Trophoblast cell (in vitro differentiated cells and primary cell): ENCODE measurements around the gene ADGRG3.

Experiments used
- DNase-seq, 2 donors: peaks; one replicate each; pipeline ENCODE4 v3.0.0-alpha.2; 2016
- H2AFZ ChIP-seq: 2 replicates; pipeline ENCODE4 v1.6.1; 2013; ENCODE audit warnings: low read length, moderate library complexity, mild to moderate bottlenecking; ENCODE audit not compliant: insufficient read depth, poor library complexity
- H2AK5ac ChIP-seq: 2 replicates; pipeline ENCODE4 v1.6.1; 2013; ENCODE audit warnings: mild to moderate bottlenecking, low read length
- H2BK120ac ChIP-seq: 2 replicates; pipeline ENCODE4 v1.6.1; 2013; ENCODE audit warnings: low read length, mild to moderate bottlenecking, moderate library complexity; ENCODE audit not compliant: insufficient read depth, poor library complexity
- H2BK12ac ChIP-seq: 2 replicates; pipeline ENCODE4 v1.6.1; 2013; ENCODE audit warnings: mild to moderate bottlenecking, low read length, moderate library complexity
- H2BK5ac ChIP-seq: 2 replicates; pipeline ENCODE4 v1.6.1; 2013; ENCODE audit warnings: low read length, low read depth, moderate library complexity, mild to moderate bottlenecking; ENCODE audit not compliant: poor library complexity
- H3K14ac ChIP-seq: 2 replicates; pipeline ENCODE4 v1.6.1; 2013; ENCODE audit warnings: mild to moderate bottlenecking, low read length
- H3K18ac ChIP-seq: 2 replicates; pipeline ENCODE4 v1.6.1; 2013; ENCODE audit warnings: mild to moderate bottlenecking, low read length
- H3K23ac ChIP-seq: 2 replicates; pipeline ENCODE4 v1.6.1; 2013; ENCODE audit warnings: low read length
- H3K27ac ChIP-seq: 2 replicates; pipeline ENCODE4 v1.5.1; 2013; ENCODE audit warnings: low read depth, mild to moderate bottlenecking, inconsistent platforms, low read length, moderate library complexity
- H3K27me3 ChIP-seq: 2 replicates; pipeline ENCODE4 v1.6.1; 2013; ENCODE audit warnings: inconsistent platforms, mild to moderate bottlenecking, low read length, moderate library complexity; ENCODE audit not compliant: insufficient read depth
- H3K36me3 ChIP-seq, 2 experiments: 1 replicate in 1 of 2; 2 replicates in 1 of 2; pipeline ENCODE4 v1.6.1; 2013; ENCODE audit warnings: low read length in 2 of 2, mild to moderate bottlenecking in 2 of 2, moderate library complexity in 1 of 2; ENCODE audit not compliant: insufficient read depth in 2 of 2, control insufficient read depth in 1 of 2
- H3K4ac ChIP-seq: 2 replicates; pipeline ENCODE4 v1.6.1; 2013; ENCODE audit warnings: low read depth, mild to moderate bottlenecking, low read length, moderate library complexity
- H3K4me1 ChIP-seq, 2 experiments: 1 replicate in 1 of 2; 2 replicates in 1 of 2; pipeline ENCODE4 v1.6.1; 2013; ENCODE audit warnings: low read length in 2 of 2, mild to moderate bottlenecking in 2 of 2, moderate library complexity in 1 of 2; ENCODE audit not compliant: insufficient read depth in 2 of 2, control insufficient read depth in 1 of 2
- H3K4me2 ChIP-seq: 2 replicates; pipeline ENCODE4 v1.6.1; 2013; ENCODE audit warnings: inconsistent platforms, mild to moderate bottlenecking, low read length, moderate library complexity
- H3K4me3 ChIP-seq: 2 replicates; pipeline ENCODE4 v1.5.1; 2013; ENCODE audit warnings: mild to moderate bottlenecking, low read depth, low read length, inconsistent platforms
- H3K79me1 ChIP-seq: one replicate; pipeline ENCODE4 v1.6.1; 2013; ENCODE audit warnings: low read length
- H3K79me2 ChIP-seq: 2 replicates; pipeline ENCODE4 v1.6.1; 2013; ENCODE audit warnings: low read length, mild to moderate bottlenecking; ENCODE audit not compliant: control insufficient read depth, insufficient read depth, poor library complexity
- H3K9ac ChIP-seq: 2 replicates; pipeline ENCODE4 v1.6.1; 2013; ENCODE audit warnings: mild to moderate bottlenecking, low read length
- H3K9me3 ChIP-seq: 2 replicates; pipeline ENCODE4 v1.6.1; 2013; ENCODE audit warnings: low read depth, mild to moderate bottlenecking, control low read depth, inconsistent platforms, low read length; ENCODE audit not compliant: insufficient read depth
- H4K12ac ChIP-seq: 2 replicates; pipeline ENCODE4 v1.6.1; 2013; ENCODE audit warnings: low read depth, mild to moderate bottlenecking, low read length, moderate library complexity
- H4K8ac ChIP-seq: 2 replicates; pipeline ENCODE4 v1.6.1; 2013; ENCODE audit warnings: low read depth, mild to moderate bottlenecking, low read length, moderate library complexity
- H4K91ac ChIP-seq: one replicate; pipeline ENCODE4 v1.6.1; 2013; ENCODE audit warnings: low read depth, mild to moderate bottlenecking, low read length, moderate library complexity
- WGBS: extraction: QIAGEN DNeasy Blood & Tissue Kit; methylation state at CpG from one replicate; pipeline ENCODE4 v1.1.7; 2013; ENCODE audit warnings: missing lambda C conversion rate; ENCODE audit not compliant: insufficient read length, insufficient coverage; ENCODE audit errors: extremely low coverage; 5-methylcytosine and 5-hydroxymethylcytosine counted together

The ADGRG3 gene

GRCh38 chr16:57649846-57650245, 18.3 kb upstream of the ADGRG3 start:
- H3K4me2 ChIP-seq = no peak overlapping the region
- H3K9ac ChIP-seq = no peak overlapping the region
- H2BK12ac ChIP-seq = no peak overlapping the region
- H3K4me1 ChIP-seq = peaks cover 9 to 18% of the 10 kb centered on the region in 2 experiments
- H3K23ac ChIP-seq = no peak overlapping the region
- no peak overlapping the region for H2BK5ac ChIP-seq
- no peak overlapping the region for H4K12ac ChIP-seq
- H3K27ac ChIP-seq = no peak overlapping the region
- no peak overlapping the region for H2BK120ac ChIP-seq
- WGBS = no CpG with 5 or more reads among the region's 7 CpGs
- H3K79me2 ChIP-seq = no peaks in the 10 kb centered on the region
- no peak overlapping the region for H4K91ac ChIP-seq
- no peak overlapping the region for H3K18ac ChIP-seq
- H2AK5ac ChIP-seq = no peak overlapping the region
- H3K14ac ChIP-seq = no peak overlapping the region
- no peak overlapping the region for H3K4ac ChIP-seq
- peaks cover 35 to 39% of the 10 kb centered on the region in 2 experiments for H3K36me3 ChIP-seq
- no peak for DNase-seq
- peaks cover under 1% of the 10 kb centered on the region for H3K9me3 ChIP-seq
- no peak overlapping the region for H4K8ac ChIP-seq
- H3K27me3 ChIP-seq = no peaks in the 10 kb centered on the region
- no peaks in the 10 kb centered on the region for H3K79me1 ChIP-seq
- H3K4me3 ChIP-seq = no peak overlapping the region
- no peak overlapping the region for H2AFZ ChIP-seq

- no peaks in the 10 kb centered on the region for H3K79me1 ChIP-seq
- H3K23ac ChIP-seq = no peak overlapping the region
- no peak overlapping the region for H3K18ac ChIP-seq
- H4K12ac ChIP-seq = no peak overlapping the region
- H3K79me2 ChIP-seq = no peaks in the 10 kb centered on the region
- H3K27me3 ChIP-seq = no peaks in the 10 kb centered on the region
- H2BK5ac ChIP-seq = no peak overlapping the region
- no peak overlapping the region for H3K4me3 ChIP-seq
- H3K9ac ChIP-seq = no peak overlapping the region
- no peak overlapping the region for H2AK5ac ChIP-seq
- no peak overlapping the region for H3K14ac ChIP-seq
- no peak overlapping the region for H2BK12ac ChIP-seq
- H3K36me3 ChIP-seq = peaks cover 48 to 50% of the 10 kb centered on the region in 2 experiments
- no peak for DNase-seq
- peaks cover 4 to 8% of the 10 kb centered on the region in 2 experiments for H3K4me1 ChIP-seq
- no CpG with 5 or more reads among the region's 10 CpGs for WGBS
- no peak overlapping the region for H3K27ac ChIP-seq
- no peak overlapping the region for H2BK120ac ChIP-seq
- no peak overlapping the region for H3K4ac ChIP-seq
- H4K8ac ChIP-seq = no peak overlapping the region
- H3K4me2 ChIP-seq = no peak overlapping the region
- H2AFZ ChIP-seq = no peak overlapping the region
- H3K9me3 ChIP-seq = no peaks in the 10 kb centered on the region
- no peak overlapping the region for H4K91ac ChIP-seq
These were observed 16.5 kb upstream of the ADGRG3 start for GRCh38 chr16:57651344-57652333.

- Histone ChIP-seq H3K4me1 (peaks cover 0 to under 1% of the 10 kb centered on the region in 2 experiments), H2BK12ac (no peak overlapping the region), H3K14ac (no peak overlapping the region), H2AFZ (no peak overlapping the region), H3K79me2 (no peaks in the 10 kb centered on the region), H3K4me2 (no peak overlapping the region), H3K9ac (no peak overlapping the region), H3K27me3 (no peaks in the 10 kb centered on the region), H2BK120ac (no peak overlapping the region), H3K18ac (no peak overlapping the region), H2AK5ac (no peak overlapping the region), H2BK5ac (no peak overlapping the region), H3K4me3 (no peak overlapping the region), H3K27ac (no peak overlapping the region), H3K9me3 (no peaks in the 10 kb centered on the region), H4K91ac (no peak overlapping the region), H4K8ac (no peak overlapping the region), H3K23ac (no peak overlapping the region), H4K12ac (no peak overlapping the region), H3K36me3 (peaks cover 54 to 58% of the 10 kb centered on the region in 2 experiments), H3K4ac (no peak overlapping the region), H3K79me1 (no peaks in the 10 kb centered on the region)
- DNase-seq = no peak
- no CpG with 5 or more reads among the region's 23 CpGs for WGBS
These were observed 15.2 kb upstream of the ADGRG3 start for GRCh38 chr16:57652695-57653471.

- Histone ChIP-seq H3K9me3 (no peaks in the 10 kb centered on the region), H3K4me1 (no peaks in the 10 kb centered on the region), H4K91ac (no peak overlapping the region), H3K9ac (no peak overlapping the region), H2AK5ac (no peak overlapping the region), H2BK12ac (no peak overlapping the region), H3K18ac (no peak overlapping the region), H4K12ac (no peak overlapping the region), H4K8ac (no peak overlapping the region), H2AFZ (no peak overlapping the region), H3K79me1 (no peaks in the 10 kb centered on the region), H3K4ac (no peak overlapping the region), H2BK120ac (no peak overlapping the region), H3K4me2 (no peak overlapping the region), H3K14ac (no peak overlapping the region), H3K23ac (no peak overlapping the region), H3K36me3 (peaks cover 62 to 66% of the 10 kb centered on the region in 2 experiments), H3K4me3 (no peak overlapping the region), H3K79me2 (no peaks in the 10 kb centered on the region), H2BK5ac (no peak overlapping the region), H3K27me3 (no peaks in the 10 kb centered on the region), H3K27ac (no peak overlapping the region)
- peak; percentile 72 to 78 for DNase-seq
- no CpG with 5 or more reads among the region's 16 CpGs for WGBS
These were observed 14.2 kb upstream of the ADGRG3 start for GRCh38 chr16:57653936-57654335.
